Mesendoderm (in vitro differentiated cells): ENCODE measurements around the gene RHOD.

ENCODE experiments used
- DNase-seq: peaks from one replicate; pipeline ENCODE4 v3.0.0; 2013
- H2AK5ac ChIP-seq: 2 replicates; pipeline ENCODE4 v1.6.1; 2013; ENCODE audit warnings: low read length, inconsistent platforms
- H2BK120ac ChIP-seq: 2 replicates; pipeline ENCODE4 v1.6.1; 2013; ENCODE audit warnings: low read depth, mild to moderate bottlenecking, low read length, moderate library complexity, mixed read lengths
- H2BK15ac ChIP-seq: replicated peaks from 2 replicates; pipeline ENCODE4 v1.6.1; 2013; ENCODE audit warnings: low read depth, mild to moderate bottlenecking, moderate library complexity
- H2BK5ac ChIP-seq: 2 replicates; pipeline ENCODE4 v1.6.1; 2013; ENCODE audit warnings: low read length, inconsistent platforms
- H3K18ac ChIP-seq: 2 replicates; pipeline ENCODE4 v1.6.1; 2013; ENCODE audit warnings: mild to moderate bottlenecking, low read length, mixed read lengths
- H3K23ac ChIP-seq: one replicate; pipeline ENCODE4 v1.6.1; 2013; ENCODE audit warnings: low read length
- H3K27ac ChIP-seq: 2 replicates; pipeline ENCODE4 v1.5.1; 2013; ENCODE audit warnings: low read depth, mild to moderate bottlenecking, inconsistent platforms, low read length, moderate library complexity
- H3K27me3 ChIP-seq: 2 replicates; pipeline ENCODE4 v1.6.1; 2013; ENCODE audit warnings: low read length, control low read depth, mild to moderate bottlenecking, inconsistent platforms; ENCODE audit not compliant: insufficient read depth, poor library complexity
- H3K36me3 ChIP-seq: 2 replicates; pipeline ENCODE4 v1.6.1; 2013; ENCODE audit warnings: low read length, inconsistent platforms; ENCODE audit not compliant: control insufficient read depth, insufficient read depth
- H3K4ac ChIP-seq: one replicate; pipeline ENCODE4 v1.6.1; 2013; ENCODE audit warnings: low read depth, mild to moderate bottlenecking, low read length, moderate library complexity
- H3K4me1 ChIP-seq: 2 replicates; pipeline ENCODE4 v1.6.1; 2013; ENCODE audit warnings: low read depth, low read length, inconsistent platforms; ENCODE audit not compliant: control insufficient read depth
- H3K4me2 ChIP-seq: 2 replicates; pipeline ENCODE4 v1.6.1; 2013; ENCODE audit warnings: low read length
- H3K4me3 ChIP-seq: 2 replicates; pipeline ENCODE4 v1.5.1; 2013; ENCODE audit warnings: mild to moderate bottlenecking, low read length
- H3K56ac ChIP-seq: one replicate; pipeline ENCODE4 v1.6.1; 2013; ENCODE audit warnings: low read length
- H3K79me1 ChIP-seq: 2 replicates; pipeline ENCODE4 v1.6.1; 2013; ENCODE audit warnings: low read length, inconsistent platforms
- H3K79me2 ChIP-seq: 2 replicates; pipeline ENCODE4 v1.6.1; 2013; ENCODE audit warnings: mild to moderate bottlenecking, low read length; ENCODE audit not compliant: control insufficient read depth, insufficient read depth
- H3K9ac ChIP-seq: 2 replicates; pipeline ENCODE4 v1.6.1; 2013; ENCODE audit warnings: low read length, inconsistent platforms
- H4K5ac ChIP-seq: one replicate; pipeline ENCODE4 v1.6.1; 2013; ENCODE audit warnings: low read length
- H4K8ac ChIP-seq: one replicate; pipeline ENCODE4 v1.6.1; 2013; ENCODE audit warnings: low read depth, mild to moderate bottlenecking, control low read depth, low read length, moderate library complexity
- WGBS: extraction: QIAGEN DNeasy Blood & Tissue Kit; methylation state at CpG from one replicate; pipeline ENCODE4 v1.1.7; 2013; ENCODE audit warnings: low lambda C conversion rate, missing lambda C conversion rate; ENCODE audit not compliant: insufficient coverage; ENCODE audit errors: extremely low coverage; 5-methylcytosine and 5-hydroxymethylcytosine counted together

Gene RHOD

DNA sequence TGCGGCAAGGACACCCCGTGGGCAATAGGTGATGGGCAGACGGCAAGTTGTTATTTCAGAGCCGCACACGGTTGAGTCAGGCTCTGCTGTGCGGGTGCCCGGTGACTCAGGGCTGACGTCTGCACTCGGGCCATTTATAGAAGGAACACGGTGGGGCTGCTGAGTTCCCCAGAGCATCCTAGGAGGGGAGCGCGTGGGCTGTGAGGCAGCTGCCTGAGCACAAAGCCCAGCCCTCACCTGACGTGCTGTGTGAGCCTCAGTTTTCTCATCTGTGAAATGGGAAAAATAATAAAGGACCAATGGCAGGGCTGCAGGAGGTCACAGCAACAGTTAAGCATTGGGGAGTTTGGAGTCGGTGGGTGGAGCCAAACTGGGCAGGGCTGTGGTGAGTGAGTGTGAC is 11.3 kb upstream of the RHOD start:
- Histone ChIP-seq H3K4ac (no peak overlapping the region), H4K8ac (no peak overlapping the region), H3K27me3 (no peaks in the 10 kb centered on the region), H3K36me3 (no peaks in the 10 kb centered on the region), H3K79me2 (no peaks in the 10 kb centered on the region), H2BK5ac (no peak overlapping the region), H2BK15ac (no peak overlapping the region), H4K5ac (no peak overlapping the region), H3K4me3 (no peak overlapping the region), H3K79me1 (no peaks in the 10 kb centered on the region), H2AK5ac (no peak overlapping the region), H3K27ac (no peak overlapping the region), H3K4me1 (no peaks in the 10 kb centered on the region), H3K23ac (no peak overlapping the region), H3K56ac (no peak overlapping the region), H2BK120ac (no peak overlapping the region), H3K9ac (no peak overlapping the region), H3K4me2 (no peak overlapping the region), H3K18ac (no peak overlapping the region)
- WGBS = no CpG with 5 or more reads among the region's 14 CpGs
- no peak for DNase-seq

DNA sequence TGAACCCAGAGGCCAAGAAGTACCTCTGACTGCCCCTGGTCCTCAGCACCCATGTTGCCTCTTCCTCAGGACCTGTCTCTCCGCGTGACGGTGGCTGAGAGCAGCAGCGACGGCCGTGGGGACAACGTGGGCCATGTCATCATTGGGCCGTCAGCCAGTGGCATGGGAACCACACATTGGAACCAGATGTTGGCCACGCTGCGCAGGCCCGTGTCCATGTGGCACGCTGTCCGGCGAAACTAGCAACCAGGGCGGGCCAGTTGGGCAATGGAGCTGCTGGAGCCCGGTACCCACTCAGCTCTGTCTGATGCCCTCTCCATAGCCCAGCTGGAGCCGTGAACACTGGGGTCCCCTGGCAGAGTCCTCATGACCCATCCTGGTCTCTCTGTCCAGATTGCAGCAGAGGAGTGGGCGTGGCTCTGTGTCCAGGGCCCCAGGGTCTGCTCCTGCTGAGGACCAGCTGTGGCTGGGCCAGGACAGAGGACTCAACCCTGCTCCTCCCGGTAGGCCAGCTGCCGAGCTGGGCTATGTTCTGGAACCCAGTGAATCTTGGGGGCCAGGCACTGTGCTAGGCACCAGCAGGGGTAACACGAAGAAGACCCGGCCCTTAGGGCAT is 8.0 kb upstream of the RHOD start:
- Histone ChIP-seq H4K5ac (no peak overlapping the region), H3K36me3 (no peaks in the 10 kb centered on the region), H3K27me3 (no peaks in the 10 kb centered on the region), H3K4ac (no peak overlapping the region), H2BK15ac (no peak overlapping the region), H2AK5ac (no peak overlapping the region), H3K79me2 (no peaks in the 10 kb centered on the region), H3K79me1 (no peaks in the 10 kb centered on the region), H4K8ac (no peak overlapping the region), H3K23ac (no peak overlapping the region), H3K9ac (no peak overlapping the region), H3K4me3 (no peak overlapping the region), H3K18ac (no peak overlapping the region), H2BK120ac (no peak overlapping the region), H2BK5ac (no peak overlapping the region), H3K4me1 (no peaks in the 10 kb centered on the region), H3K56ac (no peak overlapping the region), H3K4me2 (no peak overlapping the region), H3K27ac (no peak overlapping the region)
- DNase-seq = no peak
- WGBS = no CpG with 5 or more reads among the region's 22 CpGs

DNA sequence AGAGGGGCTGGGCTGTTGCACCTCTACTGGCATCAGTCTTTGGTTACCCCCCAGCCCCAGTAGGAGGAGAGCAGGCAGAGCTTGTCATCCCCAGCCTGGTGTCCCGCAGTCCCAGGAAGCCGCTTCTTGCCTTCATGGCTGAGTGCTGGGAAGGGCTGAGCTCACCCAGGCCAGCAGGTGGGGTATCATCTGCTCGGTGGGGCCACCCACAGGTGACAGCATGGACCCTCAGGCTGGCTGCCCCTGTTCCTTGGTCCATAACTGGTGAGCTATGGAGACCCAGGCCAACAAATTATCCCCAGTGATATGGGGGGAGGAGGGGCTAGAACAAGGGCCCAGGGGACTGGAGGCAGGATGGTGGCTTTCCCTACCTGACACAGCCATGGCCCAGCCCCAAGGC is 6.5 kb upstream of the RHOD start:
- Histone ChIP-seq H3K27me3 (no peaks in the 10 kb centered on the region), H2BK120ac (no peak overlapping the region), H4K5ac (no peak overlapping the region), H3K27ac (no peak overlapping the region), H3K56ac (no peak overlapping the region), H3K4ac (no peak overlapping the region), H3K4me1 (no peaks in the 10 kb centered on the region), H2AK5ac (no peak overlapping the region), H3K4me3 (no peak overlapping the region), H3K18ac (no peak overlapping the region), H3K79me2 (no peaks in the 10 kb centered on the region), H3K79me1 (no peaks in the 10 kb centered on the region), H3K23ac (no peak overlapping the region), H3K36me3 (no peaks in the 10 kb centered on the region), H4K8ac (no peak overlapping the region), H2BK15ac (no peak overlapping the region), H3K4me2 (no peak overlapping the region), H2BK5ac (no peak overlapping the region), H3K9ac (no peak overlapping the region)
- no CpG with 5 or more reads among the region's 3 CpGs for WGBS
- DNase-seq = peak; percentile 32

DNA sequence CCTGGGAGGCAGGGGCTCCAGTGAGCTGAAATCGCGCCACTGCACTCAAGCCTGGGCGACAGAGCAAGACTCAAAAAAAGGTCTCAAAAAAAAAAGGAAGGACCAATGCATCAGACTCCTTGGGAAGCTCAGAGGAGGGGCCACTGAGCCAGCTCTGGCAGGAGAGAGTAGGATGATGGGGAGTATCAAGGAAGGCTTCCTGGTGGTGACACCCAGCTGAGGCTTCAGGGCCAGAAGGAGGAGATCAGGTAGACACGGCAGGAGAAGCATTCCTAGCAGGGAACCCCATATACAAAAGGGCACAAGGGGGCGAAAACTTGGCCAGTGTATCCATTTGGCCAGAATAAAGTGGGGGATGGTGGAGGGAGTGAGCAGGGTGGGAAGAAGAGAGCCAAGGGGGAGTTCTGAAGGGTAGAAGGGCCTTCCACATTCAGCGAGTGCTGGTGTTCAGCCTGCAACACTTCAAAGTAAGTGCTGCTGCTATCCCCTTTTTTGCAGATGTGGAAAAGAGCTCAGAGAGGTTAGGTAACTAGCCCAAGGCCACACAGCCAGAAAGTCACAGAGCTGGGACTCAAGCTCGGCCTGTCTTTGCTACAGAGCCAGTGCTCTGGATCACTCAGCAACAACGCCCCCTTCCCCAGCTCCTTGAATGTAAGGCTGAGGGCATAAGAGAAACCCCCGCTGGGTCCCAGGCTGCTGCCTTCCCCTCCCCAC is 5.3 kb upstream of the RHOD start:
- H4K5ac ChIP-seq = no peak overlapping the region
- no peak overlapping the region for H3K56ac ChIP-seq
- no peaks in the 10 kb centered on the region for H3K79me1 ChIP-seq
- no peak overlapping the region for H3K27ac ChIP-seq
- H3K4me3 ChIP-seq = no peak overlapping the region
- H3K4ac ChIP-seq = no peak overlapping the region
- H3K9ac ChIP-seq = no peak overlapping the region
- no peak overlapping the region for H2BK15ac ChIP-seq
- H3K36me3 ChIP-seq = no peaks in the 10 kb centered on the region
- WGBS = no CpG with 5 or more reads among the region's 9 CpGs
- DNase-seq = no peak
- H3K4me1 ChIP-seq = no peaks in the 10 kb centered on the region
- no peak overlapping the region for H4K8ac ChIP-seq
- no peak overlapping the region for H3K4me2 ChIP-seq
- no peak overlapping the region for H2BK120ac ChIP-seq
- no peak overlapping the region for H3K23ac ChIP-seq
- H3K27me3 ChIP-seq = no peaks in the 10 kb centered on the region
- no peak overlapping the region for H3K18ac ChIP-seq
- H2BK5ac ChIP-seq = no peak overlapping the region
- H2AK5ac ChIP-seq = no peak overlapping the region
- no peaks in the 10 kb centered on the region for H3K79me2 ChIP-seq

DNA sequence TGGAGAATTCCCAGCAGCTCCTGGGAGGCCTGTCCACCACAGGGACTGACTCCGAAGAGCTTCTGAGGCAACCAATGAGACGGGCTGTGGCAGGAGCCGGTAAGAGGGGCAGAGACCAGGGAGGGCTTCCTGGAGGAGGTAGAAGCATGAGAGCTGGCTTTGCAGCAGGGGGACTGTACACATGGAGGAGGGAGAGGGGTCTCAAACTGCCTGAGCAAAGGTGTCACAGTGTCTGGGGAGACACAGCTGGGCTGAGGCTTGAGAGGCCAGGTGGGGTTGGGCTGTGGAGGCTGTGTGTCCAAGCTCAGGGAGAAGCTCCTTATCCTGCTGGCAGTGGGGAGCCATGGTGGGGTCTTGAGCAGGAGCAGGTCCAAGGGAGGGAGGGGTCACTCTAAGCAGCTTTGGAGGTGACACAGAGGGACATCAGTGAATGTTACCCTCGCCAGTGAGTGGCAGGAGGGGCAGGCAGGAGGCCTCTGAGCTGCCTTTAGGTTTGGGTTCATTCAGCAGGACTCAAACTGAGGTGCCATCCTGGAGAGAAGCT is 4.6 kb upstream of the RHOD start:
- no CpG with 5 or more reads among the region's 4 CpGs for WGBS
- H2BK15ac ChIP-seq = no peak overlapping the region
- no peak overlapping the region for H3K4me2 ChIP-seq
- peaks cover under 1% of the 10 kb centered on the region for H3K4me1 ChIP-seq
- no peak overlapping the region for H2BK120ac ChIP-seq
- H3K18ac ChIP-seq = no peak overlapping the region
- H3K27me3 ChIP-seq = no peaks in the 10 kb centered on the region
- H3K79me1 ChIP-seq = no peaks in the 10 kb centered on the region
- no peak for DNase-seq
- no peak overlapping the region for H3K56ac ChIP-seq
- no peak overlapping the region for H4K8ac ChIP-seq
- H3K23ac ChIP-seq = no peak overlapping the region
- no peaks in the 10 kb centered on the region for H3K79me2 ChIP-seq
- no peak overlapping the region for H3K4ac ChIP-seq
- no peak overlapping the region for H3K4me3 ChIP-seq
- H2AK5ac ChIP-seq = no peak overlapping the region
- no peak overlapping the region for H2BK5ac ChIP-seq
- H3K36me3 ChIP-seq = no peaks in the 10 kb centered on the region
- no peak overlapping the region for H4K5ac ChIP-seq
- H3K27ac ChIP-seq = no peak overlapping the region
- H3K9ac ChIP-seq = no peak overlapping the region
